Measurements from ENCODE around the gene KHNYN. TPM values are rescaled to one million over a fixed set of nuclear protein-coding genes. Genes with fewer than 3 reads are reported as not detected.

Gene KHNYN
- total and polyA plus RNA-seq, 2 experiments from 2014 or later, result 2.7 to 28.1 TPM

DNA sequence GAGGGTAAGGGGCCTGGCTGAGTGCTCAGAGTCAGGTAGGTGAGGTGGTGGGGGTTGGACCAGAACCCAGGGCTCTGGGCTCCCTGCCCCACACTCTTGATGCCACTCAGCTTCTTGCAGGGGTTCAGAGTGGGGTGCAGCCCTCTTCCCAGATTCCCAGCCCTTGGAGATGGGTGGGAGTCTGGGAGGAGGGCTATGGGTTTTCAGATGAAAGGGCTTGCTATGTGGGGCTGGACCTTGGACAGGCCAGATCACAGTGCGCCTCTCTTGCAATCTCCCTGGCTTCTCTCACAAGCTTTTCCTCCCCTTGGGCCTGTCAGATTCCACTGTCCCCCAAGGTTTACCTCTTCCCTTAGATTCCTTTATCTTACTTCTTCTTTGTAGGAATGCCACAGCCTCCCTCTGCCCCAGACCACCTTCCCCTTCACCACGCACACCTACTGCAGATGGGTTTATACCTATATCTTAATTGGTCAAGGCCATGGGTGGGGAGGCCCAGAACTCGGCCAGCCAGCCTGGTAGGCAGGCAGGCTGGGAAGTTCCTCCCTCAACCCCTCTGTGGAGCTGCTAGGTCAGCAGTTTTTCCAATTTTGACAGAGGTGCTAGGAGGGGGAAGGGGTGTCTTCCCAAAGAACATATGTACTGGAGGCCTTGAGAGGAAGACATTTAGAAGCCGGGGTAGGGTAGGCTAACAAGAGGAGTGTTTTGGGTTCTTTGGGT is 29.6 kb upstream of the KHNYN start:
- Histone ChIP-seq H3K4me2 (peak overlapping the region; percentile 97), H3K36me3 (ENCODE audit: insufficient read depth) (no peaks in the 10 kb centered on the region), H3K9me2 (ENCODE audit: insufficient read depth) (no peaks in the 10 kb centered on the region), H4K20me1 (replicated peaks; ENCODE audit: insufficient read depth) (no peaks in the 10 kb centered on the region; the same call in 1 of the 2 replicates), H3K27me3 (ENCODE audit: insufficient read depth) (peaks cover 18% of the 10 kb centered on the region; the same call in 1 of the 2 replicates), H3K27ac (ENCODE audit: low read depth) (no peak overlapping the region), H3K4me1 (ENCODE audit: insufficient read depth) (peaks cover 15% of the 10 kb centered on the region; the same call in 1 of the 2 replicates), H2AFZ (no peak overlapping the region; the same call in 1 of the 2 replicates), H3K4me3 (peak overlapping the region; percentile 86), H3K79me2 (replicated peaks; ENCODE audit: insufficient read depth) (no peaks in the 10 kb centered on the region), H3F3A (replicated peaks; ENCODE audit: low read depth) (no peaks in the 10 kb centered on the region)
- H3K4me3 Mint-ChIP-seq, result peak overlapping the region; percentile 79
- no peak for ATAC-seq
- DNase-seq (ENCODE audit: low spot score), result no peak
- H3K36me3 Mint-ChIP-seq (ENCODE audit: low read depth), result no peaks in the 10 kb centered on the region
- no peak overlapping the region for H3K27ac Mint-ChIP-seq
- H3K27me3 Mint-ChIP-seq (ENCODE audit: insufficient read depth, low read depth, poor library complexity), result peaks cover 14% of the 10 kb centered on the region
- TF ChIP-seq, protein P1, sequence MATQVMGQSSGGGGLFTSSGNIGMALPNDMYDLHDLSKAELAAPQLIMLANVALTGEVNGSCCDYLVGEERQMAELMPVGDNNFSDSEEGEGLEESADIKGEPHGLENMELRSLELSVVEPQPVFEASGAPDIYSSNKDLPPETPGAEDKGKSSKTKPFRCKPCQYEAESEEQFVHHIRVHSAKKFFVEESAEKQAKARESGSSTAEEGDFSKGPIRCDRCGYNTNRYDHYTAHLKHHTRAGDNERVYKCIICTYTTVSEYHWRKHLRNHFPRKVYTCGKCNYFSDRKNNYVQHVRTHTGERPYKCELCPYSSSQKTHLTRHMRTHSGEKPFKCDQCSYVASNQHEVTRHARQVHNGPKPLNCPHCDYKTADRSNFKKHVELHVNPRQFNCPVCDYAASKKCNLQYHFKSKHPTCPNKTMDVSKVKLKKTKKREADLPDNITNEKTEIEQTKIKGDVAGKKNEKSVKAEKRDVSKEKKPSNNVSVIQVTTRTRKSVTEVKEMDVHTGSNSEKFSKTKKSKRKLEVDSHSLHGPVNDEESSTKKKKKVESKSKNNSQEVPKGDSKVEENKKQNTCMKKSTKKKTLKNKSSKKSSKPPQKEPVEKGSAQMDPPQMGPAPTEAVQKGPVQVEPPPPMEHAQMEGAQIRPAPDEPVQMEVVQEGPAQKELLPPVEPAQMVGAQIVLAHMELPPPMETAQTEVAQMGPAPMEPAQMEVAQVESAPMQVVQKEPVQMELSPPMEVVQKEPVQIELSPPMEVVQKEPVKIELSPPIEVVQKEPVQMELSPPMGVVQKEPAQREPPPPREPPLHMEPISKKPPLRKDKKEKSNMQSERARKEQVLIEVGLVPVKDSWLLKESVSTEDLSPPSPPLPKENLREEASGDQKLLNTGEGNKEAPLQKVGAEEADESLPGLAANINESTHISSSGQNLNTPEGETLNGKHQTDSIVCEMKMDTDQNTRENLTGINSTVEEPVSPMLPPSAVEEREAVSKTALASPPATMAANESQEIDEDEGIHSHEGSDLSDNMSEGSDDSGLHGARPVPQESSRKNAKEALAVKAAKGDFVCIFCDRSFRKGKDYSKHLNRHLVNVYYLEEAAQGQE (IDR thresholded peaks at IDR 0.05; ENCODE audit: unreplicated experiment), result no peak
- no peak for TF ChIP-seq ZNF331 (CRISPR knock-in tag; IDR thresholded peaks at IDR 0.05; ENCODE audit: low read depth)
- TF ChIP-seq, protein P2, sequence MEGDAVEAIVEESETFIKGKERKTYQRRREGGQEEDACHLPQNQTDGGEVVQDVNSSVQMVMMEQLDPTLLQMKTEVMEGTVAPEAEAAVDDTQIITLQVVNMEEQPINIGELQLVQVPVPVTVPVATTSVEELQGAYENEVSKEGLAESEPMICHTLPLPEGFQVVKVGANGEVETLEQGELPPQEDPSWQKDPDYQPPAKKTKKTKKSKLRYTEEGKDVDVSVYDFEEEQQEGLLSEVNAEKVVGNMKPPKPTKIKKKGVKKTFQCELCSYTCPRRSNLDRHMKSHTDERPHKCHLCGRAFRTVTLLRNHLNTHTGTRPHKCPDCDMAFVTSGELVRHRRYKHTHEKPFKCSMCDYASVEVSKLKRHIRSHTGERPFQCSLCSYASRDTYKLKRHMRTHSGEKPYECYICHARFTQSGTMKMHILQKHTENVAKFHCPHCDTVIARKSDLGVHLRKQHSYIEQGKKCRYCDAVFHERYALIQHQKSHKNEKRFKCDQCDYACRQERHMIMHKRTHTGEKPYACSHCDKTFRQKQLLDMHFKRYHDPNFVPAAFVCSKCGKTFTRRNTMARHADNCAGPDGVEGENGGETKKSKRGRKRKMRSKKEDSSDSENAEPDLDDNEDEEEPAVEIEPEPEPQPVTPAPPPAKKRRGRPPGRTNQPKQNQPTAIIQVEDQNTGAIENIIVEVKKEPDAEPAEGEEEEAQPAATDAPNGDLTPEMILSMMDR (conservative IDR thresholded peaks at IDR 0.05; ENCODE audit: low read depth in 2 of 2), result no peak
- no peak for TF ChIP-seq STAT1 (IDR thresholded peaks at IDR 0.05; ENCODE audit: unreplicated experiment)
- TF ChIP-seq EZH2 (IDR thresholded peaks at IDR 0.05; ENCODE audit: low read depth, unreplicated experiment), result no peak
- TF ChIP-seq EZH2phosphoT487 (IDR thresholded peaks at IDR 0.05; ENCODE audit: unreplicated experiment), result no peak
- TF ChIP-seq, protein P3, sequence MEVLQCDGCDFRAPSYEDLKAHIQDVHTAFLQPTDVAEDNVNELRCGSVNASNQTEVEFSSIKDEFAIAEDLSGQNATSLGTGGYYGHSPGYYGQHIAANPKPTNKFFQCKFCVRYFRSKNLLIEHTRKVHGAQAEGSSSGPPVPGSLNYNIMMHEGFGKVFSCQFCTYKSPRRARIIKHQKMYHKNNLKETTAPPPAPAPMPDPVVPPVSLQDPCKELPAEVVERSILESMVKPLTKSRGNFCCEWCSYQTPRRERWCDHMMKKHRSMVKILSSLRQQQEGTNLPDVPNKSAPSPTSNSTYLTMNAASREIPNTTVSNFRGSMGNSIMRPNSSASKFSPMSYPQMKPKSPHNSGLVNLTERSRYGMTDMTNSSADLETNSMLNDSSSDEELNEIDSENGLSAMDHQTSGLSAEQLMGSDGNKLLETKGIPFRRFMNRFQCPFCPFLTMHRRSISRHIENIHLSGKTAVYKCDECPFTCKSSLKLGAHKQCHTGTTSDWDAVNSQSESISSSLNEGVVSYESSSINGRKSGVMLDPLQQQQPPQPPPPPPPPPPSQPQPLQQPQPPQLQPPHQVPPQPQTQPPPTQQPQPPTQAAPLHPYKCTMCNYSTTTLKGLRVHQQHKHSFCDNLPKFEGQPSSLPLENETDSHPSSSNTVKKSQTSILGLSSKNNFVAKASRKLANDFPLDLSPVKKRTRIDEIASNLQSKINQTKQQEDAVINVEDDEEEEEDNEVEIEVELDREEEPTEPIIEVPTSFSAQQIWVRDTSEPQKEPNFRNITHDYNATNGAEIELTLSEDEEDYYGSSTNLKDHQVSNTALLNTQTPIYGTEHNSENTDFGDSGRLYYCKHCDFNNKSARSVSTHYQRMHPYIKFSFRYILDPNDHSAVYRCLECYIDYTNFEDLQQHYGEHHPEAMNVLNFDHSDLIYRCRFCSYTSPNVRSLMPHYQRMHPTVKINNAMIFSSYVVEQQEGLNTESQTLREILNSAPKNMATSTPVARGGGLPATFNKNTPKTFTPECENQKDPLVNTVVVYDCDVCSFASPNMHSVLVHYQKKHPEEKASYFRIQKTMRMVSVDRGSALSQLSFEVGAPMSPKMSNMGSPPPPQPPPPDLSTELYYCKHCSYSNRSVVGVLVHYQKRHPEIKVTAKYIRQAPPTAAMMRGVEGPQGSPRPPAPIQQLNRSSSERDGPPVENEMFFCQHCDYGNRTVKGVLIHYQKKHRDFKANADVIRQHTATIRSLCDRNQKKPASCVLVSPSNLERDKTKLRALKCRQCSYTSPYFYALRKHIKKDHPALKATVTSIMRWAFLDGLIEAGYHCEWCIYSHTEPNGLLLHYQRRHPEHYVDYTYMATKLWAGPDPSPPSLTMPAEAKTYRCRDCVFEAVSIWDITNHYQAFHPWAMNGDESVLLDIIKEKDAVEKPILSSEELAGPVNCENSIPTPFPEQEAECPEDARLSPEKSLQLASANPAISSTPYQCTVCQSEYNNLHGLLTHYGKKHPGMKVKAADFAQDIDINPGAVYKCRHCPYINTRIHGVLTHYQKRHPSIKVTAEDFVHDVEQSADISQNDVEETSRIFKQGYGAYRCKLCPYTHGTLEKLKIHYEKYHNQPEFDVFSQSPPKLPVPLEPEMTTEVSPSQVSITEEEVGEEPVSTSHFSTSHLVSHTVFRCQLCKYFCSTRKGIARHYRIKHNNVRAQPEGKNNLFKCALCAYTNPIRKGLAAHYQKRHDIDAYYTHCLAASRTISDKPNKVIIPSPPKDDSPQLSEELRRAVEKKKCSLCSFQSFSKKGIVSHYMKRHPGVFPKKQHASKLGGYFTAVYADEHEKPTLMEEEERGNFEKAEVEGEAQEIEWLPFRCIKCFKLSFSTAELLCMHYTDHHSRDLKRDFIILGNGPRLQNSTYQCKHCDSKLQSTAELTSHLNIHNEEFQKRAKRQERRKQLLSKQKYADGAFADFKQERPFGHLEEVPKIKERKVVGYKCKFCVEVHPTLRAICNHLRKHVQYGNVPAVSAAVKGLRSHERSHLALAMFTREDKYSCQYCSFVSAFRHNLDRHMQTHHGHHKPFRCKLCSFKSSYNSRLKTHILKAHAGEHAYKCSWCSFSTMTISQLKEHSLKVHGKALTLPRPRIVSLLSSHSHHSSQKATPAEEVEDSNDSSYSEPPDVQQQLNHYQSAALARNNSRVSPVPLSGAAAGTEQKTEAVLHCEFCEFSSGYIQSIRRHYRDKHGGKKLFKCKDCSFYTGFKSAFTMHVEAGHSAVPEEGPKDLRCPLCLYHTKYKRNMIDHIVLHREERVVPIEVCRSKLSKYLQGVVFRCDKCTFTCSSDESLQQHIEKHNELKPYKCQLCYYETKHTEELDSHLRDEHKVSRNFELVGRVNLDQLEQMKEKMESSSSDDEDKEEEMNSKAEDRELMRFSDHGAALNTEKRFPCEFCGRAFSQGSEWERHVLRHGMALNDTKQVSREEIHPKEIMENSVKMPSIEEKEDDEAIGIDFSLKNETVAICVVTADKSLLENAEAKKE (CRISPR knock-in tag; IDR thresholded peaks at IDR 0.05), result no peak
- TF ChIP-seq POLR2AphosphoS5 (IDR thresholded peaks at IDR 0.05; ENCODE audit: low read depth), result no peak
- TF ChIP-seq NANOG (IDR thresholded peaks at IDR 0.05; ENCODE audit: borderline replicate concordance), result no peak
- no peak for TF ChIP-seq ZNF114 (CRISPR knock-in tag; IDR thresholded peaks at IDR 0.05)
- no peak for TF ChIP-seq CREB1 (CRISPR knock-in tag; IDR thresholded peaks at IDR 0.05; ENCODE audit: low read depth)
- TF ChIP-seq JUNB (IDR thresholded peaks at IDR 0.05; ENCODE audit: unreplicated experiment), result no peak
- TF ChIP-seq, protein P4, sequence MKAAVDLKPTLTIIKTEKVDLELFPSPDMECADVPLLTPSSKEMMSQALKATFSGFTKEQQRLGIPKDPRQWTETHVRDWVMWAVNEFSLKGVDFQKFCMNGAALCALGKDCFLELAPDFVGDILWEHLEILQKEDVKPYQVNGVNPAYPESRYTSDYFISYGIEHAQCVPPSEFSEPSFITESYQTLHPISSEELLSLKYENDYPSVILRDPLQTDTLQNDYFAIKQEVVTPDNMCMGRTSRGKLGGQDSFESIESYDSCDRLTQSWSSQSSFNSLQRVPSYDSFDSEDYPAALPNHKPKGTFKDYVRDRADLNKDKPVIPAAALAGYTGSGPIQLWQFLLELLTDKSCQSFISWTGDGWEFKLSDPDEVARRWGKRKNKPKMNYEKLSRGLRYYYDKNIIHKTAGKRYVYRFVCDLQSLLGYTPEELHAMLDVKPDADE (IDR thresholded peaks at IDR 0.05), result no peak
- H3K4me1 Mint-ChIP-seq, result peaks cover 63% of the 10 kb centered on the region
- no peaks in the 10 kb centered on the region for H3K9me3 Mint-ChIP-seq
